ENCODE measurements around the gene NWD2.
"Not testable (repeated sequence)": the region's sequence is repeated elsewhere in the genome, so short reads cannot be mapped to it uniquely, and the experiment has no call there.

Gene NWD2

DNA sequence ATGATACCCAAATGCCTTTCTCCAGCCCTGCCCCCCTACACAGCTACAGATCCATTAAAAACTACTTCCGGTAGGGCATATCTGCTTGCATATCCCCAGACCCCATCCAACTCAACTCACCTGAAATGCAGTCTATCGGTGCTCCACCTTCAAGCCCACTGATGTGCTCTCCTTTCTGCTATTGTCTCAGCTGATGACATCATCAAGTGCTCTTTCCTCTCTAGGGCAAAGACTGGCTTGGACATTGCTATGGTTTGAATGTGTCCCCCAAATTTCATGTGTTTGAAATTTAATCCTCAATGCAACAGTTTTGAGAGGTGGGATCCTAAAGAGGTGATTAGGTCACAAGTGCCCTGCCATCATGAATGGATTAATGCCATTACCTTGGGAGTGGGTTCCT is 229.3 kb downstream of the NWD2 start:
- no peak for DNase-seq

DNA sequence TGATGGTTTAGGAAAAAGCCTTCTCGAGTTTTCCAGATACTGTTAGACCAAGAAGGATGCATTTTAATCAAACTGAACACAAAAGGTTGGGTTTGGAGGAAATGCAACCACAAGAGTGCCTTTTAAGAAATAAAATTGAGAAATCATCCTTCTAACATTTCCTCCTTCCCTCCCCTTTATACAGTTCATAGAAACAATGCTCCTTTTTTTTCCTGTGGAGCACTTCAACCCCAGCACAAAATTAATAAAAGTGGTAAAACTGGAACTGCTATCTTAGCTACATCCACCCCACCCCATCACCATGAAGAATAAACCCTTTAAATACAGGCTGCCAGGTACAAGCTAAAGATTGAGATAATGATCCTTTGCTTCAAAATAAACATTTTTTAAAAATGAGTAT is 230.5 kb downstream of the NWD2 start:
- DNase-seq, result no peak

DNA sequence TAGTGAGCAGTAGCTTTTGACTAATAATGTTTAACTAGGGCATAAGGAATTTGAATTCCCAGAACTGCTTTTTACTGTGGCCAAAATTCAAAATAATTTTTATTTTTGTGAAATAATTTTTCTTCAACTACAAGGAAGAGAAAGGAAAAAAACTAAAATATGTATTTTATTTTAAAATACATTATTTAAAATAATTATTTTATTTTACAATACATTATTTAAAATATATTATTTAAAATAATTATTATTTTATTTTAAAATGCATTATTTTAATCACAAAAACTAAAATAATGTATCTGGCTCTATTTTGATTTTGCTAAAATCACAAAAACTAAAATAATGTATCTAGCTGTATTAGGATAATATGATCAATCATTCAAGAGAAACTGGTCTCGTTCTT is 231.2 kb downstream of the NWD2 start:
- DNase-seq, result no peak

DNA sequence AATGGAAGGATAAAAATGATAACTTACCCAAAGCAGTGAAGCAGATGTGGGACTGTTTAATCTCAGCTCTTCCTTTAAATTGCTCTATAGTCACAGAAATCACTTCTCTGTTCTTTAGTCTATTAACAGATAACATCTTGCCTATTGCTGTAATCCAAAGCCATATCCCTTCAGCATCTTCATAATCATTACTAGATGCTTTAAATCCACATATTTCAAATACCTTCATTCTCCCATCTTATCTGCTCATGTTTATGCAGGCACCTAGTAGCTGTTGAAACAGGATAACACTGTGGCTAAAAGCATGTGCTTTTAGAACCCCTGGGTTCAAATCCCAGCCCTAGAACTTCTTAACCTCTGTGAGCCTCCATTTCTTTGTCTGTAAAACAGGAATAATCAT is 231.7 kb downstream of the NWD2 start:
- no peak for DNase-seq

DNA sequence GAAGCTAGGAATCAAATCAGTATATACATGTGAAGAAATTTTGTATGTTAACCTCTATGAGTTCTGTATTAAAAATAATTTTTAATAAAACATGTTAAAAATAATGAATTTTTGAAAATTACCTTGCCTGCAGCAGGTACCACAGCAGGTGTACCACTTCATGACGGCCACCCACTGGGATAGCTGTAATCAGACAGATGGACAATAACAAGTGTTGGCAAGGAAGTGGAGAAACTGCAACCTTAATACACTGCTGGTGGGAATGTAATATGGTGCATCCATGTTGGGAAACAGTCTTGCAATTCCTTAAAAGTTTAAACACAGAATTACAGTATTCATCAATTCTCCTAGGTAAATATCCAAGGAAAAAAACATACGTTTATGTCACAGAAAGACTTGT is 232.1 kb downstream of the NWD2 start:
- no peak for DNase-seq

DNA sequence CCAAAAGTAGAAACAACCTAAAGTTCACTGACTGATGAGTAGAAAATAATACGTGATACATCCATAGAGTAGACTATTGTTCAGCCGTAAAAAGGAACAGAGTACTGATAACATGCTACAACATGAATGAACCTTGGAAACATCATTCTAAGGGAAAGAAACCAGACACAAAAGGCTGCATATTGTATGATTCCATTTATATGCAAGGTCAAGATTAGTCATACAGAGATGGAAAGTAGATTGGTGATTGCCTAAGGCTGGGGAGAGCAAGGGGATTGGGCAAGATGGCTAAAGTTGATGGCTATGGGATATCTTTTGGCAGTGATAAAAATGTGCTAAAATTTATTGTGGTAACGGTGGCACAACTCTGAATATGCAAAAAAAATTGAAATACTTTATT is 232.6 kb downstream of the NWD2 start:
- no peak for DNase-seq

DNA sequence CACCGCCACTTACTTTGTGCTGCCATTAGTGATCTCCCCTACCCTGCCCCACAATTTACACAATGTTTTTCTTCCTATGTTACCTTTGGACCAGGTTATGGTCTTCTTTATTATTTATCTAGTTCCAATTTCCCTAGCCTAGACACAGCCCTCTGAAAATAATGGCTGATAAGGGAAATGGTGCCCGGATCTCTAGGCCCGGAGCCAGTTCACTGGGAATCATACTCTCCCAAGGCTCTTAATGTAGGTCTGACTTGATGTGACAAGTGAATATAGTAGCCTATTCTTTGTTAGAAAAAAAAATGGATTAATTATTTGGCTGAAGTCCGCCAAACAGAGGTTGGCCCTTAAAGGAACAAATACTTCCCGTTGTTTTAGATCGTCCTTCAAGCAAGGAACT is 233.6 kb downstream of the NWD2 start:
- no peak for DNase-seq

DNA sequence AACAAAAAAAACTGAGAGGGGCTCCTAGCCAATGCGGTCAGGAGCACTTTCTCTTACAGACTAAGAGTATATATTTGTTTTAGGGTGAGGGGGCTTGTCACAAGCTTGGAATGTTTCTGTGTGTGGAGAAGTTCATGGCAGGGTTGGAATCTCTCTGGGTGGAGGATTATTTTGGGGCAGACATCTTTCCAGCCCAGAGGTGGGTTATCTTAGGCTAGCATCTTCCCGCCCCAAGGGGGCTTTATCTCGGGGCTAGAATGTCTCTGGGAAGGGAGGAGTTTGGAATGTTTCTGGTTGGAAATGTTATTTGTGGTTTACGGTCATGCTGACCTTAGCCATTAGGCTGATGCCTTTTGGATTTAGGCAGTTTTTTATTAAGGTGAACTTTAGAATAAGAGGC is 236.0 kb downstream of the NWD2 start:
- DNase-seq, result no peak

DNA sequence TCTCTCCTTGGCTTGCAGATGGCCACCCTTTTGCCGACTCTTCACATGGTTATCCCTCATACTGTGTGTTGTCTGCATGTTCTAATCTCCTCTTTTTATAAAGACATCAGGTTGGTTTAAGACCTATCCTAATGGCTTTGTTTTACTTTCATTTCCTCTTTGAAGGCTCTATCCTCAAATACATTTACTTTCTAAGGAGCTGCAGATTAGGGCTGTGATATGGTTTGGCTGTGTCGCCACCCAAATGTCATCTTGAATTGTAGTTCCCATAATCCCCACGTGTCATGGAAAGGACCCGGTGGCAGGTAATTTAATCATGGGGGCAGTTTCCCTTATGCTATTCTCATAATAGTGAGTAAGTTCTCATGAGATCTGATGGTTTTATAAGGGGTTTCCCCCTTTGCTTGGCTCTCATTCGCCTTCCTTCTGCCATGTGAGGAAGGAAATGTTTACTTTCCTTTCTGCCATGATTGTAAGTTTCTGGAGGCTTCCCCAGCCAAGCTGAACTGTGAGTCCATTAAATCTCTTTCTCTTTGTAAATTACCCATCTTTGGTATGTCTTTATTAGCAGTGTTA is 237.1 kb downstream of the NWD2 start:
- DNase-seq, result no peak

DNA sequence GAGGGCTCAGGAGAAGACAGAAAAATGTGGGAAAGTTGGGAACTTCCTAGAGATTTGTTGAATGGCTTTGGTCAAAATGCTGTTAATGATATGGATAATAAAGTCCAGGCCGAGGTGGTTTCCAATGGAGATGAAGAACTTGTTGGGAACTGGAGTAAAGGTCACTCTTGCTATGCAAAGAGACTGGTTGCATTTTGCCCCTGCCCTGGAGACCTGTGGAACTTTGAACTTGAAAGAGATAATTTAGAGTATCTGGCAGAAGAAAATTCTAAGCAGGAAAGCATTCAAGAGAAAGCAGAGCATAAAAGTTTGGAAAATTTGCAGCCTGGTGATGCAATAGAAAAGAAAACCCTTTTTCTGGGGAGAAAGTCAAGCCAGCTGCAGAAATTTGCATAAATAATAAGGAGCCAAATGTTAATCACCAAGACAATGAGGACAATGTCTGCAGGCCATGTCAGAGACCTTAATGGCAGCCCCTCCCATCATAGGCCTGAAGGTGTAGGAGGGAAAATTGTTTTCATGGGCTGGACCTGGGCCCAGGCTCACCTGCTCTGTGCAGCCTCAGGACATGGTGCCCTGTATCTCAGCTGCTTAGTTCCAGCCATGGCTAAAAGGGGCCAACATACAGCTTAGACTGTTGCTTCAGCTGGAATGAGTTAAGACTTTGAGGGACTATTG is 237.8 kb downstream of the NWD2 start:
- DNase-seq, result no peak

DNA sequence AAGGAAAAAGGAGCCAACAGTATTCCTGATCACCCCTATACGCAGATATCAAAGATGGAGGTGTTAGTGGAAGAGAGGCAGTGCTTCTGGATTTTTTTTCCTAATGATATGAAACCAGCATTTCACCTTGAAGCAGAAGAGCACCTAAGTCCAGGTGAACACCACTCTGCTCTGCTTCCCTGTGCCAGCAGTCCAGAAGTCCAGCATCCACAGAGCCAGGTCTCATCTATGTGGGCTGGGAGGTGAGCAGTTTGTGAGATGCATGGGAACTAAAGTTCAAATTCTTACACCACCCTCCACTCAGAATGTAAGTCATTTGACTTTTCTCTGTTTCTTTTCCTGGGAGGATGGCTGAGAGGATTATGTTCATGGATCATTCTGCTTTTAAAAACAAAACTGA is 239.1 kb downstream of the NWD2 start:
- no peak for DNase-seq

DNA sequence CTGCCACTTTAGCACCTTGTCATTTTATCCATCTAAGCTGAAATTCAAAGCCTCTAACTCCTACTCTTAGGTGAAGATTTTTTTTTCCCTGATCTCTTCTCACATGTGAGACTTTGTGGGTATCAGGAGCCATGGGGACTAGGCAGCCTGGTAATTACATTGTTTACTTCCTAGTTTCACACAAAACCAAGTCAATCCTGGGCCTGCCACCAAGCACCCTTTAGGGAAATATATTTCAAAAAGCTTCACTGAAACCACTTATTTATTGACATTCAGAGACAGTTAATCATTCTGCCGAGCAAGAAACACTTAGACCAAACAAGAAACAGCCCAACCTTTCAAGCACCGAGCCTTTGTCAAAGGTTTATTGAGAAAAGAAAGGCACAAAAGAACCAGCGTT is 241.6 kb downstream of the NWD2 start:
- no peak for DNase-seq

DNA sequence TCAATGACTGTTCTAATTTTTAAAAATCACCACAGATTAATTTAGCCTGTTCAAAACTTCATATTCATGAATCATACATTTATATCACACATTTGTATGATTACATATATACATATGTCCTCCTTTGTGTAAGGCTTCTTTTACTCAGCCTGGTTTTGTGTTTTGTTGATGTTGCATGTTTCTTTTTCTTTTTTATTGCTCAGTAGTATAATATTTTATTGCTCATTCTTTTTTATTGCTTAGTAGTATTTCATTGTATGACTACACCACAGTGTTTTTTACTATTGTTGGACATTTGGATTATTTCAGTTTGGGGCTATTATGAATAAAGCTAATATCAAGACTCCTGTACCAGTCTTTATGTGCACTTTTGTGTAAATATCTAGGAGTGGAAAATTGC is 243.1 kb downstream of the NWD2 start:
- no peak for DNase-seq

DNA sequence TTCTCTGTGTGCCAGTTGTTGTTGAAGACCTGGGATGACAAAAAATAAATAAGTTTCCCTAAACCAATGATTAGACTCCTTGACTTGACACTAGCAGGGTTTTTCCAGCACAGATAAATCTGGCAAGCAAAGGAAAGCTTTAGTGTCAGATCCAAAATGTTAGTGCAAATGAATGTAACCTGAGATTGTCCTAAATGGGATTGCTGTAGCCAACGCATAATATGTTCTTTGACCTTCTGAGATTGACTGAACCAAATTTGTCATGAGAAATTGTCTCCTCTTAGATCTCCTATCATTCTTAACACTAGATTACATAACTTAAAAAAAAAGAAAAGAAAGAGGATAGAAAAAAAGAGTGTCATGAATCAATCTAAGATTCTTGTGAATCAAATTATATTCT is 245.2 kb downstream of the NWD2 start:
- DNase-seq, result no peak

DNA sequence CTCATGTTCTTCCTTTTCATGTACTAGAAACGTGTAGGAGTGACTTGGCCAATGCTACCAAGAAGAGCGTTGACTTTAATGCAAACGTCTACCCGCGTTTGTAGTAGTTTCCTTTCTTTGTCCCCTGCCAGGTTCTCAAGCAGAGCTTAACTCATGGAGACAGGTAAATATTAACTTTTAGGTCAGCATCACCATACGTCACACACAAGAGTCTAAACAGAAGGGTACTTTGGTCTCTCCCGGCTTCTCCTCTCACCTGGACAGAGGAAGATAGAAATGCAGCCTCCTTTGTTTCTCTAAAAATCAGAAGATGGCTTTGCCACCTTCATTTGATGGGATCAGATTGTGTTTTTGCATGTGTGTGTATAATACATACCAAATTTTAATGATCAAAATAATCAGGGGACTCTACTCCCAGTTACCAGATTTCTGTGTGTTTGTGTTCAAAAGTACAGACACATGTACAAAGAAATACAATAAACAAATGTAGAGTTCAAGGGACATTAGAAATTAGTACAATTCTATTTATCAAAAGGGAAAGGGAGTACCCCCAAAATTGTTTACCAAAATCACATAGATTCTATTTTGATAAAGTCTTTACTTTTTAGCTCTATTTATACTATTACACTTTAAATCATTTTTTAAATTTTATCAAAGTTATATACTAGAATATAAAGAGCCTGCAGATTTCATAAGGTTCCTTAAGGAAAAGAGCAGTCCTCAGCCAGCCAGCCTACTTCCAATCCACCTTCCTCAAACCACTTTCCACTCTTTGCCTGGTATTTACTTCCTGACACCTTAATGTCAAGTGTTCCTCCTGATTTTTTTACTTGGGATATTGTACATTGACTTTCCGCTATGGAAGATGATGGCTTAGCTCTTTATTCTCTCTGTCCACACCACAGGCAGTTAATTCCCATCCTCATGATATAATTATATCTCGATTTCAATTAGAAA is 246.1 kb downstream of the NWD2 start:
- DNase-seq, result no peak

DNA sequence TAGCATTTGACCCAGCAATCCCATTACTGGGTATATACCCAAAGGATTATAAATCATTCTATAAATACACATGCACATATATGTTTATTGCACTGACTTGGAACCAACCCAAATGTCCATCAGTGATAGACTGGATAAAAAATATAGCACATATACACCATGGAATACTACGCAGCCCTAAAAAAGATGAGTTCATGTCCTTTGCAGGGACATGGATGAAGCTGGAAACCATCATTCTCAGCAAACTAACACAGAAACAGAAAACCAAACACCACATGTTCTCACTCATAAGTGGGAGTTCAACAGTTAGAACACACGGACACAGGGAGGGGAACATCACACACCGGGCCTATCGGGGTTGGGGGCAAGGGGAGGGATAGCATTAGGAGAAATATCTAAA is 250.8 kb downstream of the NWD2 start:
- DNase-seq, result not testable (repeated sequence)

Data from NCI-H526 treated with DMSO at 0.1 percent for 48 hours (cell line).